ENCODE data around the gene BEND5. TPM values are rescaled to one million over a fixed set of nuclear protein-coding genes. Genes with fewer than 3 reads are reported as not detected.

BEND5 gene
- total and polyA plus RNA-seq, 2 of the 4 experiments (the other 2 are of a cell fraction) = 1.1 to 1.3 TPM

GRCh38 chr1:48718705-48719104 is 58.0 kb downstream of the BEND5 start:
- Histone ChIP-seq H2BK120ac (ENCODE audit: low read depth, low read length) (no peak overlapping the region), H3K9ac (ENCODE audit: low read depth, low read length) (no peak overlapping the region), H3K27ac (ENCODE audit: insufficient read depth, low read length) (no peak overlapping the region), H4K20me1 (ENCODE audit: insufficient read depth, low read length) (no peaks in the 10 kb centered on the region), H2AK5ac (ENCODE audit: low read depth, low read length) (no peak overlapping the region), H3K36me3 (ENCODE audit: control insufficient read depth, insufficient read depth, low read length) (no peaks in the 10 kb centered on the region), H3K27me3 (ENCODE audit: control insufficient read depth, insufficient read depth, low read length) (no peaks in the 10 kb centered on the region), H3K4me3 (ENCODE audit: insufficient read depth, low read depth, low read length) (no peak overlapping the region), H2BK20ac (ENCODE audit: low read depth, low read length) (no peak overlapping the region), H3K9me1 (ENCODE audit: insufficient read depth, low read length) (no peaks in the 10 kb centered on the region), H3K4ac (ENCODE audit: low read depth, low read length) (no peak overlapping the region), H3K79me1 (ENCODE audit: low read depth in 1 of 2, low read length in 2 of 2) (no peaks in the 10 kb centered on the region), H4K8ac (ENCODE audit: low read depth in 2 of 2, low read length in 2 of 2) (no peak overlapping the region), H2BK5ac (ENCODE audit: low read depth, low read length, poor library complexity, severe bottlenecking) (no peak overlapping the region), H4K91ac (ENCODE audit: insufficient read depth, low read depth, low read length) (no peak overlapping the region), H4K5ac (ENCODE audit: low read depth, low read length) (no peak overlapping the region), H2AK9ac (replicated peaks; ENCODE audit: low read depth, low read length, poor library complexity) (no peak overlapping the region), H3K18ac (ENCODE audit: low read depth, low read length) (no peak overlapping the region), H3K14ac (replicated peaks; ENCODE audit: low read depth, low read length) (no peak overlapping the region), H2AFZ (replicated peaks; ENCODE audit: low read length, poor library complexity) (no peak overlapping the region), H2BK15ac (ENCODE audit: low read depth, low read length) (no peak overlapping the region), H3K4me2 (ENCODE audit: low read depth, low read length) (no peak overlapping the region), H3K23ac (ENCODE audit: low read depth, low read length) (no peak overlapping the region), H3K56ac (ENCODE audit: extremely low read depth, insufficient read depth, low read length) (no peak overlapping the region), H3K9me3 (ENCODE audit: control insufficient read depth, insufficient read depth, low read length) (no peaks in the 10 kb centered on the region), H3K4me1 (ENCODE audit: control insufficient read depth, insufficient read depth, low read length) (no peaks in the 10 kb centered on the region)
- ATAC-seq (ENCODE audit: low read depth) = no peak
- CTCF ChIA-PET = no interaction called here
- TF ChIP-seq RFX5 (IDR thresholded peaks at IDR 0.05; ENCODE audit: low read depth, low read length) (no peak), FOS (IDR thresholded peaks at IDR 0.05; ENCODE audit: low read depth, low read length) (no peak), RAD21 (IDR thresholded peaks at IDR 0.05; ENCODE audit: low read length) (no peak), MAZ (IDR thresholded peaks at IDR 0.05; ENCODE audit: borderline replicate concordance, low read depth, low read length) (no peak), MXI1 (IDR thresholded peaks at IDR 0.05; ENCODE audit: borderline replicate concordance, low read depth, low read length) (no peak), RCOR1 (IDR thresholded peaks at IDR 0.05; ENCODE audit: insufficient replicate concordance, low read length) (no peak), USF2 (IDR thresholded peaks at IDR 0.05; ENCODE audit: low read depth, low read length) (no peak)
- dilution Hi-C loops (cut with HindIII; ENCODE audit: low sequenced_read_pairs, unreplicated experiment) (no loop called here), in situ Hi-C loops (cut with MboI; ENCODE audit: low sequenced_read_pairs) (no loop called here), intact Hi-C loops (cut with micrococcal nuclease) (no loop called here)
- DNase-seq = no peak
- BruUV-seq (replicated peaks) = no TSS peak
- 58% methylated on average over 2 of the region's 4 CpGs; no CpG with 5 or more reads in 1 of the 2 experiments for WGBS, 2 experiments (ENCODE audit: extremely low coverage in 2 of 2, insufficient read length in 1 of 2)
- POLR2A ChIA-PET (ENCODE audit: unreplicated experiment) = no interaction called here
